SK-N-DZ (cell line): Measurements from ENCODE around the gene EMX1.
"Not testable (repeated sequence)": the region's sequence is repeated elsewhere in the genome, so short reads cannot be mapped to it uniquely, and the experiment has no call there.

Experiments
- DNase-seq: peaks from one replicate; pipeline ENCODE4 v3.0.0-alpha.2; 2015; ENCODE audit warnings: low spot score

EMX1 gene

DNA sequence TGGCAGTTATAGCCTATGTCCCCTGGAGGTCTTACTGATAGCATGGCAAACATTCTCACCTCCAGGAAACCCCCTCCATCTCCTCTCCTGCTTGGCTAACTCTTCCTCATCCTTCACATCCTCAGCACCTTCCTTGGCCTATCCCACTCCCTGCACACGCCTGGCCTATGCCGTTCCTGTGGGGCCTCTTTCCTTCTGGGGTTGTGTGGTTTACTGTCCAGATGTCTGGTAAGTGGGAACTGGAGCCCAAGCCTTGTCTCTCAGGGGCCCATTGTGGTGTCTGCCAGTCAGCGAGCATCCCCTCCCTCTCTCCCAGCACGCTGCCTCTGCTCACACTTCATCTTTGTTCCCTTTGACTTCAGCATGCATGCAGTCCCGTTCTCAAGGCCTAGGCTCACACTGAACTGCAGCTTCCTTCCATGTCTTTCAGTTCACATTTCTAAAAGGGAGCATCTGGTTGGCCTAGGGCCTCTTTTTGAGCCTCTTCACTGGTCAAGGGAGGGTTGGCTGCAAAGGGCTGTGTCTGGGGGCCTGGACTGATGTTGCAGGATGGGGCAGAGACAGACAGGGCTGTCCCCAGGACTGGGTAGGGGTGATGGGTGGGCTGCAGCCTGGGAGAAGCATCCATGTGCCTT lies 17.0 kb upstream of the EMX1 start:
- DNase-seq, result no peak

DNA sequence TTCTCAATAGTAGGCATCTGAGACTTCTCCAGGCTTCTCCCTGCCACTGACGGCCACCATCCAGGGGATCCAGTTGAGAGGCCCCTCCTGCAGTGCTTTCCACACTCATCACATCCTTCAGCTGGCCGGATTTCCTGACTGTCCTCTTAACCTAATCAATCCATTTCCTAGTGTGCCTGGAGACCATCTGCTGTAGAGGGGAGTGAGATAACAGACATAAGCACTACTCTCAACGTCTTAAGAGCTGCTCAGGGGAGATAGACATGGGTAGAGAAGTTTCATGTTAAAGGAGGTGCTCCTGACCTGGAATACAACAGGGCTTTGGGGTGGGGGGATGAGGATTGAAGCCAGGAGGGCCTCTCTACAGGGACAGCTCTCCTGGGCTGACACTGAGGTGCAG lies 15.9 kb upstream of the EMX1 start:
- peak; percentile 81 for DNase-seq

DNA sequence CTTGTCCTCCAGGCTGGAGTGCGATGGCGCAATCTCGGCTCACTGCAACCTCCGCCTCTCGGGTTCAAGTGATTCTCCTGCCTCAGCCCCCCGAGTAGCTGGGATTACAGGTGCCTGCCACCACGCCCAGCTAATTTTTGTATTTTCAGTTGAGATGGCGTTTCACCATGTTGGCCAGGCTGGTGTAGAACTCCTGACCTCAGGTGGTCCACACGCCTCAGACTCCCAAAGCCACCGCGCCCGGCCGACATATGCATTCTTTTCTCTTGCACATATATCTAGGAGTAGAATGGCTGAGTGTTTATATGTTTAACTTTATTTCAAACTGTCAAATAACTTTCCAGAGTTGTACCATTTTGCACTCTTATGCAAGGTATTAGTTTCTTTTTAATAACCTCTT lies 9.9 kb upstream of the EMX1 start:
- not testable (repeated sequence) for DNase-seq

DNA sequence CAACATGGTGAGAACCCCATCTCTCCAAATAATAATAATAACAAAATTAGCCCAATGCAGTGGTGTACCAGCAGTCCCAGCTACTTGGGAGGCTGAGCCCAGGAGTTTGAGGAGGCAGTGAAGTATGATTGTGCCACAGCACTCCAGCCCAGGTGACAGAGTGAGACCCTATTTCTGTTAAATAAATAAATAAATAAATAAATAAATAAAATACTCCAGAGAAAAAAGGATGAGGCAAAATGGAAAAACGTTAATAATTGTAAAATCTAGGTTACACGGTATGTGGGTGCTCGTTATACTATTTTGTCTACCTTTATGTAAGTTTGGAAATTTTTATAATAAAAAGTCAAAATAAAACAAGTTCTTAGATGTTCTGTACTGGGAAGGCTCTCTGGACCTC lies 8.6 kb upstream of the EMX1 start:
- DNase-seq, result no peak

DNA sequence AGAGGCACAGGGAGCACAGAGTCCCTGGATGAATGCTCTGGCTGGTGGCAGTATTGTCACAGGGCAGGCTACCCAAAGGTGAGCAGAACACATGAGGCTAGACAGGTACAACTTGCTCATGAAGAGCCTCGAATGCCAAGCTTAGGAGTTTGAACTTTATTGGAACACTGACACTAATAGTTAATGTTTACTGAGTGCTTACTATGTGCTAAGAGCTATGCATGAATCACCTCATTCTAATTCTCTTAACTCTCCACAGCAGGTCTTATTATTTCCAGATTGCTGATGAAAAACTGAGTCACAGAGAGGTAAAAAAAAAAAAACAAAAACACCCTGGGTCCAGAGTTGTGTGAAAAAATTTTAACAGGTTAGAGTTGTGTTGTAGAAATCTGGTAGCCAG lies 6.1 kb upstream of the EMX1 start:
- DNase-seq, result no peak

DNA sequence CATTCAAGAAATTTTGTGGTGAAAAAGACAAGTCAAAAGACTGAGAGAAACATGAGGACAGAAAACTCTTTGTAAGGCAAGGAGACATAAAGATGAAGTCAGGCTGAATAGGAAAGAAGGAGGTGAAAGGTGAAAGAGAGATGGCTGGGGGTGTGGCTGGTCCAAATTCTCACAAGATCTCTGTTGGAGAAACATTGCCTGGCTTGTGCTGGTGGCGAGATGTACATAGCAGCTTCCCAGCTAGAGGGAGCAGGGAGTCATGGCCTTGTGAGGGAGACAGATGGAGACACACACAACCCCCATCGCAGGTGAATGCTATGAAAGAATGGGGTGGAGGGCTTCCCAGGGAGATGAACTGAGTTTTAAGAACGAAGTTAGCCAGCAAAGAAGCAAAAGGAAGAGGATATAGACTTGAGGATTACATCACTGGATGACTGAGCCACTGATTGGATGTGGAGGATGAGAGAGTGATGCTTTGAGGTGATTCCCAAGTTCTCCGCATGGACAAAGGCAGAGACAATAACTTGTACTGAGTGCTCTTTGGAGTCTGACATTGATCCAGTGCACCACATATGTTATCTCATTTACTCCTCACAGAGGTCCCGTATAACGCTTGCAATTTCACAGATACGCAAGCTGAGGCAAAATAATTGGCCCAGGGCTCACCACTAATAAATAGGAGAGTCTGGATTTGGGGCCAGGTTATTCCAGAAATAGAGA lies 3.7 kb upstream of the EMX1 start:
- no peak for DNase-seq

DNA sequence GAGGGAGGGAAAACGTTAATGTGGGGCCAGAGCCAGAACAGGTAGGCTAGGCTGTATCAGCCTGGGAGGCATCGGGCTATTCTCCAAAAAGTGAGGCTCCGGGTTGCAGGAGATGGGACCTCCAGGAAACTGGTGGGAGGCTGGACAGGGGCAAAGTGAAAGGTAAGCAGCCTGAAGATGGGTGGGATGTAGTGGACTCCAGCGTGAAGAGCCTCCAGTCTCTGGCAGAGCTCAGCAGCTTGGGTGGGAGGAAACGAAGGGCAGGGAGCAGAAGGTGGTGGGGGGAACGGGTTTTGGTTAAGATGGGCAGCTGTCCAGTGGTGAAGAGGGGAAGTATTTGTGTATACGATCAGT lies 3.1 kb upstream of the EMX1 start:
- no peak for DNase-seq

DNA sequence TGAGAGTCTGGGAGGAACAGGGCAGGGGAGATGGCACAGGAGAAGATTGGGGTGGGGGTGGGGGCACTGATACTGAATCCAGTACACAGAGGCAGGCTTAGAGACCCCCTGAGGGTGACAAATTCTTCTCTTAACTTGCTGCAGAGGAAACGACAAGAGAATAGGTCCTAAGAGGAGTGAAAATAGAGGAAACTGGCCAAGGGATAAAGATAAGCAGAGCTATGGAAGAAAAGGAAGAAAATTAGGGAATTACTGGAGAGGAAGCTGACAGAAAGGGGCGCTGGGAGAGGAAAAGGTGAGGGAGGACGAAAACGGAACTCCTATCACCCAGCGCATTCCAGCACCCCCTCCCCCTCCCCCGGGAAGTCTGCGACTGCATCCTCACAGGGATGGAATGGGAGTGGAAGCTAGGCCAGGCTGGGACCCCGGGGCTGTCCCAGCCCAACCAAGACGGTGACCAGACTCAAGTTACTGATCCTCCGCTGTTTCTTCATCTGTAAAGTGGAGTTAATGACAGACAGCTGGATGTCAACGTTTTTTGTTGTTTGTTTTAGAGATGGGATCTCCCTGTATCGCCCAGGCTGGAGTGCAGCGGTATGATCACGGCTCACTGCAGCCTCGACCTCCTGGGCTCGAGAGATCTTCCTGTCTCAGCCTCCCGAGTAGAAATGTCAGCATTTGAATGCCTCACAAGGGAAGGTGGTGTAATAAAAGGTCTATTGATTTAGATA lies 2.6 kb upstream of the EMX1 start:
- no peak for DNase-seq

DNA sequence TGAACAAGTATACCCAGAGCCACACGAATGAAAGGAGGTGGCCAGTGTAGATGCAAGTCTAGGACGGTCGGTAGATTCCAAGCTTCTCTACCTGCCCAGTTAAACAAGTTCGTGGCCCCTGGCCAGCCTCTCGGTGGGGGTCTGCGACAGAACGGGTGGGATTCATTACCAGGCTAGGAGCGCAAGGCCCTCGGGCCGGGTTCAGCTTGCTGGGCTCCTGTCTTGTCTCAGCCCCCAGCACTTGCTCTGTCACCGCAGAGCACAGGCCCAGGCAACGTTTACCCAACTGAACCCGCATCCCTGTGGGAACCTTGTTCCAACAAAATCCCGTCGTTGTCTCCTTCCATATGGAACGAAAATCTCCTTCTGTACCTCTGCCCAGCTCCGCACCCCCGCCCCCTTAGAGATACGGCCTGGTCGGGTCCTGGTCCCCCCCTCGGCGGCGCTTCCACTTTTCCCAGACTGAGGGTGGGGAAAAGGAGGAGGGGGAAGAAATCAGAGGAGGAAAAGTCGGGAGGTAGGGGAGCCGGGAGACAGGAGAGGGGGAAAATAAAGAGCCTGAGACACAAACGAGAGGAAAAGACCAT lies 1.9 kb upstream of the EMX1 start:
- DNase-seq, result no peak

DNA sequence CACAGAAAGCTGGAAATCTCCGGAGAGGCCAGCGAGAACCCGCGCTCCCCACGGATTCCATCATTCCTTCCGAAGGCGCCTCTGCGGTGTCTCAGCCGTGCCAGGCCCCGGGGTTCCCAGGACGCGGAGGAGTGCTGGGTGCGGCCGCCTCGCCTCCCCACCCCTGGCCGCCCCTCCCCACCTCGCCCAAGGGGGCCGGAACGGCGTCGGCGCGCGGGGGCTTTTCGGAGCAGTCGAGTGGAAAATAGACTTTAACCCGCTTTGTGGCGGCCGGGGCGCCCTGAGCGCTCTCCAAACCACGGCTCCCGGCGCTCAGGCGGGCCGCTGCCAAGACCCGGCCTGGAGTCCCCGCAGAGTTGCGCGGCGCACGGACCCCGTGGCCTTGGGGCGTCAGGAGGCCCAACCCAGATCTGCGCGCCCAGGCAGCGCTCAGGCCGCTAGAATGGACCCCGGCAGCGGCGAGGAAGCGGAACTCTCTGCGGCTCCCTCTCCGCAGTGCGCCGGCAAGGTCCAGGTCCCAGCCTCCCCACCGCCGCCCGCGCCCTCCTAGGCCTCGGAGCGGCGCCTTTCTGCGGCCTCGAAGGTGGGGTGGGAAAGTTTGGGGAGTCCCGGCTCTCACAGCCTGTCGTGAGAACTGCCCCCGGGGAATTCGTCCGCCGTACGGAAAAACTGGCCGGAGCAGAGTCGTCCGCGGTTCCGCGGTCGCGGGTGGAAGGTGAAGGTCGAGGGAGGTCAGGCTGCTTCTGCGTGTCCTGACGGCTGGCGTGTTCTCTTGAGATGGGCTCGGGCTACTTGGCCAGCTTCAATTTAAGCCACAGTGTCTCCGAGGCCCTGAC lies 1.2 kb upstream of the EMX1 start:
- no peak for DNase-seq

DNA sequence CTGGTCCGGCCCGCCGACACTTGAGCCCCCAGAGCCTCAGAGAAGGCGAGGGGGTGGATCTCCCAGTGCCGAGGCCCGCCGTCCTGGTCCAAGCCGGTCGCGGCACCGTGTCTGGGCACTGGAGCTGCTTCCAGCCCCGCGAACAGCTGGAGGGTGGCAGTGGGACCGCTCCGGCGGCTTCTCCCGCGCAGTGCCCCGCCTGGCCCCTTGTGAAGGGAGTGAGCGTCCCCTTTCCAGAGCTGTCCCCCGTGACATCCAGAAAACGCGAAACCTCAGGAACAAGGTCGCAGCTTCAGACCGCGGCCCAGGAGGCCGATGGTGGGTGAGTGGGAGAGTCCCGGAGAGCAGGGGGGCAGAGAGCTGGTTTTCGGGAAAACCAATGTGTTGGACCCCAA lies 579 bp upstream of the EMX1 start:
- no peak for DNase-seq

DNA sequence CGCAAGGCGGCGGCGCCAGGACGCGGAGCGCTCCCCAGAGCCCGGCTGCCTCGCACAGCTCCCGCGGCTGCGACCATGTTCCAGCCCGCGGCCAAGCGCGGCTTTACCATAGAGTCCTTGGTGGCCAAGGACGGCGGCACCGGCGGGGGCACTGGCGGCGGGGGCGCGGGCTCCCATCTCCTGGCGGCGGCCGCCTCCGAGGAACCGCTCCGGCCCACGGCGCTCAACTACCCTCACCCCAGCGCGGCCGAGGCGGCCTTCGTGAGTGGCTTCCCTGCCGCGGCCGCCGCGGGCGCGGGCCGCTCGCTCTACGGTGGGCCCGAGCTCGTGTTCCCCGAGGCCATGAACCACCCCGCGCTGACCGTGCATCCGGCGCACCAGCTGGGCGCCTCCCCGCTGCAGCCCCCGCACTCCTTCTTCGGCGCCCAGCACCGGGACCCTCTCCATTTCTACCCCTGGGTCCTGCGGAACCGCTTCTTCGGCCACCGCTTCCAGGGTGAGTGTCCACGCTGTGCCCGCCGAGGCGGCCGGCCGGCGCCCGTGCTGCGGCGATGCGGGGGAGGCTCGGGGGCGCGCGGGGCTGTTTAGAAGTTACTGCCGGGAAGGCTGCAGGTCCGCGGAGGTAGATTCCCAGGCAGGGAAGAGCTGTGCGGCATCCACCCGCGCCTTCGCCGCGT lies 696 bp downstream of the EMX1 start:
- no peak for DNase-seq

DNA sequence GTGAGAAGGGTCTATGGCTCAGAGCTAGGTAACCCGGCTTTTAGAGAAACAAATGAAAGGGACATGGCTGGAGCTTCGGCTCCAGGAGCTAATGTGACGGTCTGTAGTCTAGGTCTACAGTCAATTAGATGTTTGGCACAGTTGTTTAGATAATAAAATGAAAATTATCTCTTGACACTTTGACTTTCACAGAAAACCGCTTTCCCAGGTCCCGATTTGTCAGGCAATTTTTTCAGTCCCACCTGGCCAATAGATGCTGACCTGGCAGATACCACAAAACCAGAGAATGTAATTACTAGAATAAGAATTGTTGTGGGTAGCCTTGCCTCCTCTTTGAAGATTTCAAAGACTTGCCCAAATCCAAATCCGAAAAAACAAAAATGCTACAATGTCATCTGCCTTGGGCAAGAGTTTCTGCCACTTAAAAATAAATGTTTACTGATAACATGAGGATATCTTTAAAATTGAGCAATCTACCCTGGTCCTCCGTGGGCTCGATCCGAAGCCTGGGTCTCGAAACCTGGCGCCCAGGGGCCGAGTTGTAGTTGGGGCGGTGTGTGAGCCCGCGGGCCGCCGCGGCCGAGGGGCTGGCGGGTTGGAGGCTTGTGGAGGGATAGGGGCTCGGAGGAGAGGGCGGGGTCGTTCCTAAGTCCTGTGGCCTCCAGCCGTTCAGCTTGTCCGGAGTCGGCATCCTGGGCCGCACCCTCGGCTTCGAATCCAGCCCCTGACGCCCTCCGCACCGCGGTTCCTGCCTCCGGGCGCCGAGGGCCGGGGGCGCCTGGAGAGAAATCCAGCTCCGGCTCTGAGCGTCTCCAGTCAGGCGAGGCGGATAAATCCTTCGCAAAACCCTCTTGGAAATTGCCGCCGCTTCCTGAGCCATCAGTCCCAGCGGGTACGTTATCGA lies 2.3 kb downstream of the EMX1 start:
- DNase-seq, result no peak

DNA sequence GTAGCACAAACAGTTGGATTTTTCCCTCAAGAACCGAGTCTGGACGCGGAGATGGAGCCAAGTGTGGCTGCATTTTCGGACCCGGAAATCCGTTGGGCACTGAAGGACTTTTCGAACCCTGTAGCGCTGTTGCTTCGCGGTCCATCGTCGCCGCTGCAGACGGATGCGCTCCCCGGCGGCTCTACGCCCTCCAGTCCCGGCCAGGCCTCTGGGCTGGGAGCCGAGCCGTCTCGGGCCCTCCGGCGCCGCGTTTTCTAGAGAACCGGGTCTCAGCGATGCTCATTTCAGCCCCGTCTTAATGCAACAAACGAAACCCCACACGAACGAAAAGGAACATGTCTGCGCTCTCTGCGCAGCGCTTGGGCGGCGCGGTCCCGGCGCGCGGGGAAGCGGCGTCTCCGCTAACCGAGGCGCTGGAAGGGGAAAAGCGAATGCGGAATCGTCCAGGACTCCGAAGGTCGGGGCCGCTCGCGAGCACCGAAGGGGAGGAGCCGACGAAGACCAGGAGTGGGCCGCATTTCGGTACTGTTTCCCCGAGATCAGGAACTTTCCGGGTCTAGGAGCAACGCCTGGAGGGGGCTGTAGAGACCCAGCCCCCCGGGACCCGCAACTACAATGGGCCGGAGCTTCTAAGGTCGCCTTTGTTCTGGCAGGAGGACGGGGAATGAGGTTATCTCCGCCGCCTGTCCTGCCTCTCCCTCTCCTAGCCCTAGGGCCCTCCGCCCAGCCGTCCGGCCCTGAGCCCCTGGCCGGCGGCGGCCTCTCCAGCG lies 3.2 kb downstream of the EMX1 start:
- DNase-seq, result peak; percentile 34

DNA sequence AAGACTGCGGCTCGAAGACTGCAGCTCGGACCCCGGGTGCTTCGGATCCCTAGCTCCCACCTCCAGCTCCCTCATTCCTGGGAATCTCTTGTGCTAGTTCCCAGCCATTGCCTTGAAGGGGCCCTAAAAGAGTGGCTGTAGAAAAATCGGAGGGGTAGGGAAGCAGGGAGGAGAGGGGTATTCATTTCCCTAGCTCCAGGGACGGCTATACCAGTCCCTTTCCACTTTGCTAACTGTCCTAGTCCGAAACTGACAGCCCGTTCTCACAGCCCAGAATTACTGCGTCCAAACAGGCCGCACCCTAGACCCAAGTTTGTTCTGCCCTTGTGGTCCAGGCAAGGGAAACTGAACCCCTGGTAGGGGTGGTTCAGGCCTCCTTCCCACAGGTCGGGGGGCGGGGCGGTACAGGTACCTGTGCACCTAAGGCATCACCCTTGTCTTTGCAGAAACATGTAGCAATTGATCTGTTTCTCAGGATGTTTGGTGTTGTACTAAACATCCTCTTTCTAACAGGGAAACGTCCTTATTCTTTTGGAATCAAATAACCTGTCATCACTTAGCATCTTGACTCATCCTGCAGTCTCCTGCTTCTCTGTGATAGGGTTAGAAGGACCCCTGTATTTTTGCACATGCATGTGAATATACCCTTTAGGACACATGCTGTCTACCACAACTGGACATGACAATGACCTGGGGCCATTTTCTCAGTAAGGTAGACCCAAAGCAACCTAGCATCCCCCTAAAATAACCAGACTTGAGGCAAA lies 4.0 kb downstream of the EMX1 start:
- DNase-seq, result no peak

DNA sequence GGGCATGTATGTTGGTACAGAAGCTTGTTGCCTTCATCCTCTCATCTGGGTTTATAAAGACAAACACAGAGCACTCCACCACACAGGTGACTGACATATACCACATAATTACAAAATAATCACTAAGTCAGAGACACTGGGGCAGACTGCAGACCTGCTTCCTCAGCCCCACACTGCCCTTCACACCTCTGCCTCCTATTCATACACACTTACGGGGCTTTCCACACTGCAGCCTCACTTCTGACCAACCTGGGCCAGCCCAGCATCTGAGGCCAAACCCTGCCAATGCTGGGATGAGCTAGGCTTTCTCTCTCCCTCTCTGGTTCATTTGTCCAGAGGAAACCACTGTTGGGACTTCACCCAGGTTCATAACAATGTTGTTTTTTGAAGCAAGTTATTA lies 4.5 kb downstream of the EMX1 start:
- DNase-seq, result no peak

DNA sequence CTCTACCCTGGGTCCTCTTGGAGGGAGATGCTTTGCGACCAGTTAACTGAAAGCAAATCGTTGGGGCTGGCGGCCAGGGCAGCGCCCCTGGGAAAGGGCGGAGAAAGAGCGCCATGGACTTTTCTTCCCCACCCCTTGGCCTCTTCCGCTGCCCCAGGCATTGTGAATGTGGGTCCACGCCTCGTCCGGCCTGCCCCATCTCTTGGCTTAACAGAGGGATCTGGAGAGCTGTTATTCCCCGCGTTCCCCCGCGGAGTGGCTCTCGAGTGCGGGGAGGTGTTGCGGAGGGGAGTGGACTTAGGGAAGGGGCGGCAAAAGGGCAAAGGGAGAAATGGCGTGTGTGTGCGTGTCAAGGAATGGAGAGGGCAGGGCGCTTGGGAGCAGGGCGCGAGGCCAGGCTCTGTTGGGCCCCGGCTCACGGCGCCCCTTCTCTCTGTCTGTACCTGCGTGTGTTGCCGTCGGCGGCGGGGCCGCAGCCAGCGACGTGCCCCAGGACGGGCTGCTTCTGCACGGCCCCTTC lies 6.6 kb downstream of the EMX1 start:
- DNase-seq, result no peak
